Upper lobe of right lung (tissue), 1 donor: ENCODE data around the gene FAM89B. TPM values are rescaled to one million over a fixed set of nuclear protein-coding genes. Genes with fewer than 3 reads are reported as not detected.
A peak's percentile ranks its signal among the peaks of the same experiment; 100 is the strongest.

Source experiments
- ATAC-seq: fragments of 200-7000 bp; cut with Tn5 transposase; one replicate; pipeline ENCODE4 v1.9.1; 2020; ENCODE audit warnings: mild to moderate bottlenecking, moderate library complexity
- DNase-seq: peaks from one replicate; pipeline ENCODE4 v3.0.0-alpha.2; 2020
- H3K27ac ChIP-seq: fragments of 200-600 bp; one replicate; pipeline ENCODE4 v1.8.0; 2022
- H3K27me3 ChIP-seq: fragments of 200-600 bp; one replicate; pipeline ENCODE4 v1.8.0; 2022; ENCODE audit warnings: mild to moderate bottlenecking
- H3K36me3 ChIP-seq: fragments of 200-600 bp; one replicate; pipeline ENCODE4 v1.8.0; 2022
- H3K4me1 ChIP-seq: fragments of 200-600 bp; one replicate; pipeline ENCODE4 v1.8.0; 2022
- H3K4me3 ChIP-seq: fragments of 200-600 bp; one replicate; pipeline ENCODE4 v1.8.0; 2022; ENCODE audit warnings: mild to moderate bottlenecking
- H3K9me3 ChIP-seq: fragments of 200-600 bp; one replicate; pipeline ENCODE4 v1.8.0; 2022
- CTCF ChIP-seq: fragments of 200-600 bp; IDR thresholded peaks from one replicate; pipeline ENCODE4 v1.8.0; 2022; ENCODE audit warnings: antibody characterized with exemption
- intact Hi-C: fragments of 100-400 bp; cut with DNase I; formaldehyde crosslinking; loops from one replicate; pipeline ENCODE4 v1.11.0; 2022
- total RNA-seq: library from RNA; stranded (reverse); fragmentation: NEBNext Ultra II Directional; extraction: Animal tissue kit (Norgen Biotek cat#: 25700); gene quantifications from one replicate; pipeline ENCODE4 v1.2.1, GENCODE V29; 2021
- donor health status: DM: no; HTN: yes; CAD: no; lungs with severe emphysema.

FAM89B gene
- total RNA-seq, 1 donor from 2014 or later = 44.1 TPM

DNA sequence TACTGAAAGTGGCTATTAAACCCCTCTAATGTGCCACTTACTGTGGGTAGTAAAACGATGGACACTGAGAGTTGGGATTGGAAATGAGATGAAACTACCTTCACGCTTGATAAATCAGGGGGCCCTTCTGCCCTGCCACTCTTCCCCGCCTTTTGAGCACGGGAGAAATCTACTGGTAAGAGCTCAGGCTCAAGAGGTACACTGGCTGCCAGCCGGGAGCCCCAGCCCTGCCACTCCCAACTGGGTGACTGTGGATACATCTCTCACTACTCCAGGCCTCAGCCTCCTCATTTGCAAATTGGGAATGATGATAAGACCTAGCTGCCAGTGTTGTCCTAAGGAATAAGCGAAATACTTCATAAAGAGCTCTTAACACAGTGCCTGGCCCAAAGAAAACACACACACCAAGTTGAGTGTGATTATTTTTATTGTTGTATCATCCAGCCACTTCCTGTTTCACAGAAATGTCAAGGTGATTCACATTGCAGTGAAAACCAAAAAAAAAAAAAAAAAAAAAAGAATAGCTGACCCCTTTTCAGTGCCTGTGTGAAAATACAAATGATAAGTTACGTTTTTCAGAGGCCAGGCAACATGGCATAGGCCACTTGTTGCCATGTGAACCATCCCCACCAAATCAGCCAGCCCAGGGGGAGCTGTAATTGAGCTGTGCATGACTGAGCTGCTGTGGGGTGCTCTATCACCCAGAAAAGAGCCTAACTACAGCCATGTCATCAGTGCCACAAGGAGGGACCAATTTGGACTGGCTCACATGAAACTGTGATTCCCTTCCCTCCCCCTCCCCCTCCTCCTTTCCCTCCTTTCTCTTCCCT lies 6.5 kb upstream of the FAM89B start:
- no peak for ATAC-seq
- peaks cover 31% of the 10 kb centered on the region for H3K4me1 ChIP-seq
- DNase-seq = no peak
- no peaks in the 10 kb centered on the region for H3K27me3 ChIP-seq
- H3K36me3 ChIP-seq = no peaks in the 10 kb centered on the region
- TF ChIP-seq CTCF = no peak
- no peaks in the 10 kb centered on the region for H3K9me3 ChIP-seq
- intact Hi-C loops = no loop called here
- H3K27ac ChIP-seq = peak overlapping the region; percentile 61
- no peak overlapping the region for H3K4me3 ChIP-seq

- H3K27ac ChIP-seq = peak overlapping the region; percentile 90
- peak; percentile 4 for ATAC-seq
- DNase-seq = no peak
- H3K4me1 ChIP-seq = peaks cover 51% of the 10 kb centered on the region
- intact Hi-C loops = no loop called here
- no peaks in the 10 kb centered on the region for H3K27me3 ChIP-seq
- TF ChIP-seq CTCF = no peak
- H3K36me3 ChIP-seq = no peaks in the 10 kb centered on the region
- H3K4me3 ChIP-seq = peak overlapping the region; percentile 66
- H3K9me3 ChIP-seq = no peaks in the 10 kb centered on the region
Measured at GRCh38 chr11:65569164-65569972, 3.0 kb upstream of the FAM89B start.

- intact Hi-C loops = no loop called here
- DNase-seq (peak; percentile 100), ATAC-seq (peak; percentile 85)
- Histone ChIP-seq H3K36me3 (no peaks in the 10 kb centered on the region), H3K4me1 (peaks cover 56% of the 10 kb centered on the region), H3K27me3 (no peaks in the 10 kb centered on the region), H3K9me3 (no peaks in the 10 kb centered on the region), H3K4me3 (peak within 1 kb of the TSS; percentile 66), H3K27ac (peak within 1 kb of the TSS; percentile 90)
- TF ChIP-seq CTCF = peak; percentile 49
Measured at GRCh38 chr11:65569973-65570918, 2.1 kb upstream of the FAM89B start, which contains the start of gene ZNRD2. TSS of gene ZNRD2 (plus strand) at chr11:65570477. CDS start at chr11:65570492, 15 bp downstream.

GRCh38 chr11:65571420-65571819 lies 918 bp upstream of the FAM89B start:
- TF ChIP-seq CTCF = no peak
- peak overlapping the region; percentile 90 for H3K27ac ChIP-seq
- no peak for ATAC-seq

GRCh38 chr11:65571940-65572339 lies 398 bp upstream of the FAM89B start:
- DNase-seq = no peak
- intact Hi-C loops = no loop called here
- H3K36me3 ChIP-seq = no peaks in the 10 kb centered on the region
- peak overlapping the region; percentile 86 for H3K27ac ChIP-seq
- ATAC-seq = no peak
- H3K4me1 ChIP-seq = peaks cover 55% of the 10 kb centered on the region
- H3K9me3 ChIP-seq = no peaks in the 10 kb centered on the region
- peak; percentile 18 for TF ChIP-seq CTCF
- peak overlapping the region; percentile 66 for H3K4me3 ChIP-seq
- no peaks in the 10 kb centered on the region for H3K27me3 ChIP-seq

More at GRCh38 chr11:65571420-65571819, 918 bp upstream of the FAM89B start:
- H3K36me3 ChIP-seq = no peaks in the 10 kb centered on the region
- peaks cover 49% of the 10 kb centered on the region for H3K4me1 ChIP-seq
- no peaks in the 10 kb centered on the region for H3K9me3 ChIP-seq
- H3K27me3 ChIP-seq = no peaks in the 10 kb centered on the region
- H3K4me3 ChIP-seq = peak overlapping the region; percentile 66
- intact Hi-C loops = no loop called here
- no peak for DNase-seq
